HuH-7 (cell line): ENCODE results near the gene MRPL46.
"Not testable (repeated sequence)": the region's sequence is repeated elsewhere in the genome, so short reads cannot be mapped to it uniquely, and the experiment has no call there.

ENCODE experiments used
- DNase-seq: peaks from one replicate; pipeline ENCODE4 v3.0.0; 2011; ENCODE audit warnings: low spot score

MRPL46 gene

DNA sequence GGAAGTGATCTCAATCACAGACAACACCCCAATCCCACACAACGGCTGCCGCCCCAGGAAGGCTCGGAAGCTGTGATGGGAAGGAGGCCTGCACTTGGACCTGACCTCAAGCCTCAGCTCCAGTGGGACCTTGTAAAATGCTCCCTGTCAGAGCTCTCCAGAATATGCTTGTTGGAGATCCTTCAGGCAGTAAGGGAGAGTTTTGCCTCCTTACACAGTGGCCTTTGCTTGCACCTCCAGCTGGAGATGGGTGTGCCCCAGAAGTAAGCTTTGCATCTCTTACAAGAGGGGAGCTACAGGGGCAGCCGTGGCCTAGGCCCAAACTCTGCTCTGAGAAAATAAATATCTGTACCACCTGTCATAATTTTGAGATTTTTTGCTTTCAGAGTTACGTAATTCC is 10.7 kb upstream of the MRPL46 start:
- DNase-seq: no peak

DNA sequence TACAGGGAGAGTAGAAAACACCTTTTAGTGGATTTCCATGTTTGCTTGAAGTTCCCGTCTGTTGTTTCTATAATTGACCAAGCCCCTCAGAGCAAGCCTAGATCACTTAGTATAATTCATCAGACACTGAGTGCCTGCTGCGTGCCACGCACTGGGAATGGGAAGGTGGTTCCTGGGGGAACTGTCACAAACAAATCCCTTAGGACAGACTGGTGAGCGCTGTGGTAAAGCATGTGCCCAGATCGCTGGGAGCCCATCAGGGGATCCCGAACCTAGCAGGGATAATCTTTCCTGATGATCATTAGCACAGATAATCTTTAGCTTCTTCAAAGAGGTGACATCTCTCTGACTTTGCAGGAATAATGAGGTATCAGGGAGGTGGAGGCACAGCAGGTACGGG is 9.9 kb upstream of the MRPL46 start:
- DNase-seq: no peak

DNA sequence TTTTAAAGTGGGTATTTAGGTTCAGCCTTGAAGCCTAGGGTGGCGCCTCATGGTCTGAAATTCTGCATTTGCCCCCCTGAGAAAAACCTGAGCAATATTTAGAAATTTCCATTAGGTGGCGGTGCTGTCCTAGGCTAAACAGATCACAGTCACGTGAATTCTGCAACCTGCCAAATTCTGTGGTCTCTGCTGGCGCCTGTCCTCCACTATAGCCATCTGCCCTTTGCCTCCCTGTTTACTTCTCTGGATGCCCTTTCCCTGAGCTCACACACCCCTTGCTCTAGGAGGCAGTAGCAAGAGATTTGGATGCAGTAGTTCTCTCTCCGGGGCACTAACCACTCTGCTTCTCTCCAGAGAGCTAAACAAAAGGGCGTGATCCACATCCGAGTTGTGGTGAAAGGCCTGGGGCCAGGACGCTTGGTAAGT is 9.5 kb upstream of the MRPL46 start:
- peak; percentile 53 for DNase-seq

DNA sequence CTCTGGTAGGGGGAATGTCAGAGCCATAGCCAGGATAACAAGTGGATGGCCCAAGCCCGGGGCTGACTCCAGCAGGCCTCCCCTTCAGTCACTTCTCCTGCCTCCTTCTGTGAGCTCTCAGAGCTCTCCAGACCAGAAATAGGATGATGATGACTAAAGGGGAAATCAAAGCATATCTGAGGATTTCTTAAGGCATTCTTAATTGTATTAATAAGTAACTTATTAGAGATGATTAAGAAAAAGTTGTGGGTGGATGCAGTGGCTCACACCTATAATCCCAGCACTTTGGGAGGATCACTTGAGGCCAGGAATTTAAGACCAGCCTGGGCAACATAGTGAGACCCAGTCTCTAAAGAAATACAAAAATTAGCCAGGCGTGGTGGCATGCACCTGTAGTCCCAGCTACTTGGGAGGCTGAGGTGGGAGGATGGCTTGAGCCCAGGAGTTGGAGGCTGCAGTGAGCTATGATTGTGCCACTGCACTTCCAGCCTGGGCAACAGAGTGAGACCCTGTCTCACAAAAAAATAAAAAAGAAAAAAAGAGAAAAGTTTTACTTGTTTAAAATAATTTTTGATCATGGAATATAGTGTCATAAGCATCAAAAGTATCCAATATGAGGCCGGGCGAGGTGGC is 6.6 kb upstream of the MRPL46 start:
- not testable (repeated sequence) for DNase-seq

DNA sequence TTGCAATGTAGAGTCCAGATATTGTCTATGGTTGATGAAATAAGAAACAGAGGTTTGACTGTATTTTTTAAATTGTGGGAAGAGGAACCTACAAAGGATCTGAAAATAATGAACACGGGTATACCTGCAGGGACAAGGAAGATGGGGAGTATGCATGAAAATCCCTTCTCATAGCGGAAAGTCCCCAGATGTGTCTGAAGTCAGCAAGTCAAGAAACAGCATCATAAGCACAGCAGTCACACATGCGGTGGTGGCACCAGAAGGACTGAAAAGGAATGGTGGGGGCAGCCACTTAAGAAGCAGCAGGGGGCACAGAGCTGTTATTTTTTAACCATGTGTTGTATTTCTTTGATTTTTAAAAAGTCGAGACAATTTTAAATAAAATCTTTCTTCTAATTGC is 5.0 kb upstream of the MRPL46 start:
- DNase-seq: no peak

DNA sequence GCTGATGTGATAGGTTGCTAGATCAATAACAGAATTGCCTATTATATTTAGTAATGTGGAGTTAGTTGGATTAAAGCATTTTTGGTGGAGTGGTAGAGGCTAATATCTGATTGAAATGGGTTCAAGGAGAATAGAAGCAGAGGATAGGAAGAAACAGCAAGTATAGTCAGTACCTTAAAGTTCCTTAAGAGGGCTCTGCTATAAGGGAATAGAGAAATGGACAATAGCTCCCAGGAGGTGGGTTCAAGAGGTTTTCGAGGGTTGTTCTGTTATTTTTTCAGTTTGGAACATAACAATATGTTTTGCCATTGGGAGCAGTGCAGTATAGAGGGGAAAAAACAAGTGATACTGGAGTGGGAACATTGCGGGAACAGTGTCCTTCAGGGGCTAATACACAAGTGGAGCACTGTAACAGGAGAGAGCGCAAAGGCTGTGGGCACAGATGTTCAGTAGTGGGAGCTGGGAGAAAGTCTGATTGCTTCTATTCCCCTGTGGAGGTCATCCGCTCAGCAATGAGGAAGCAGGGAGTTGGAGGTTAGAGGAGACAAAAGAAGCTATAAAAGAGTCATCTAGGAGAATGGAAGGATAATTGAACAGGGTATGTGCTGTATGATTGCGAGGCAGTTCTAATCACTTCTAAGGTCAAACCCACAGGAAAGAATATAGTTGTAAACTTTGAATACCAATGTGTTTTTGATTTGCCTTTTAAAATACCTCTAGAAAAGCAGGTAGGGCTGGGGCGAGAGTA is 3.6 kb upstream of the MRPL46 start:
- no peak for DNase-seq

DNA sequence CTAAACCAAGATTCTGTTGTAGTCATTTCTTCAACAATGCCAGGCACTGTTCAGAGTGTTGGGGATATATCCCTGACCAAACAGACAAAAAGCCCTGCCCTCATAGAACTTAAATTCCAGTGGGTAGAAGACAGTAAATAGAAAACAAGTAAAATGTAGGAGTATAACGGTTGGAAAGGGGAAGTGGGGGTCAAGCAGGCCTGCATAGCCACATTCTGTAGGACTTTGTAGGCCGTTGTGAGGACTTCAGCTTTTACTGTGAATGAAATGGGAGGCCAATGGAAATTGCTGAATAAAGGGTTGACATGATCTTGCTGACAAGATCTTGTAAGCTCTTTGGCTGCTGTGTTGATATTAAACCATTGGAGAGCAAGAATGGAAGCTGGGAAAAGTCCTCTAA is 2.1 kb upstream of the MRPL46 start:
- DNase-seq: no peak

DNA sequence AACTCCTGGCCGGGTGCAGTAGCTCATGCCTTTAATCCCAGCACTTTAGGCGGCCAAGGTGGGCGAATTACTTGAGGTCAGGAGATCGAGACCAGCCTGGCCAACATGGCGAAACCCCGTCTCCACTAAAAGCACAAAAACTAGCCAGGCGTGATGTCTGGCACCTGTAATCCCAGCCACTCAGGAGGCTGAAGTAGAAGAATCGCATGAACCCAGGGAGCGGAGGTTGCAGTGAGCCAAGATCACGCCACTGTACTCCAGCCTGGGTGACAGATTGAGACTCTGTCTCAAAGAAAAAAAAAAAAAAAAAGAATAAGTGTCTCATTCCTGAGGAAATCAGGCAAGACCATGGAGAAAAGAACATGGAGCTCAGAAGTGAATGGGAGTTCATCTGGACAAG is 1.5 kb upstream of the MRPL46 start:
- not testable (repeated sequence) for DNase-seq

DNA sequence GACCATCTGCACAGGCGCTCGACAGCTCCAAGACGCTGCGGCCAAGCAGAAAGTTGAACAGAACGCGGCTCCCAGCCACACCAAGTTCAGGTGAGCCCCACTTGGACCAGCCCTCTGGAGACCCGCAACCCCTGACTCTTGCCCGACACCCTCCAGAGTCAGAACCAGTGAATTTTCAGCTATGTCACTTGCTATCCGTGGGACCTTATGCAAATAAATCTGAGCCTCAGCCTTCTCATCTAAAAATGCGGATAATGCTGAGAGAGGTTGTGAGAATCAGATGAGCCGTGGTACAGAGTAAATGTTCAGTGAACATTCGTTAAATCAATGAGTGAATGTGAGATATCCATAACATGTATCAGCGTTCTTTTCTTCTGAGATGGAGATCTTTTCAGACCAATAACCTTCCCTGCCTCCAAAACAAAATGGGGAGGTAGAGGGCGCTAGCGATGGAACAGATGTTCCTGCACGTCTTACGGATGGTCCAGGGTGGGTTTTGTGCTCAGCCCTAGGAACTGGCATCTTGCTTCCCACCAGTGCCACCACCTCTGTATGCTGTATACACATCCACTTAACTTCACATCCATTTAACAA is 844 bp upstream of the MRPL46 start:
- DNase-seq: no peak

DNA sequence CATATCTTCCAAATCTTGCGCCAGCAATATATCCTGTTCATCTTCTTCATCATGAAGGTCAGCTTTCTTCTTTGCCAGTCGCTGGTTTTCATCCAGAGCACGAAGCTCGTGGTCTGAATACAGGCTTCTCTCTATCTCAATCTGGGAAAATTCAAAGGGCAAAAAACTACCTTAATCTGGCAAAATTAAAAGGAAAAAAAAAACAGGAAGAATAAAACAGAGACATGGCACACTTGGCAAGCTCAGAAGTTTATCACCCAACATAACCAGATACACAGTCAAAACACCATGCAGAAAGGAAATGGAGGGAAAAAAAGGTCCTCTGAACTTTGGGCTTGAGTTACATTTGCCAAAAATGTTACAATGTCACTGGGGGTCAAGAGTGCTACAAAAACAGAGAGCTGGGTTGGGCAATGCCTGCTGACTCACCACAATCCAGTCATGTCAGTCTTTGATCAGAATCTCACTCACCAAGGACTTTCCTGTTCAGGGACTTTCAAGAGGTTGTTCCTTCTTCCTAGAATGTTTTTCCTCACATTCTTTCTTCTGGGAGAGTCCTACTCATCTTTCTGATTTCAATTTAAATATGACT is 1.5 kb downstream of the MRPL46 start:
- no peak for DNase-seq

DNA sequence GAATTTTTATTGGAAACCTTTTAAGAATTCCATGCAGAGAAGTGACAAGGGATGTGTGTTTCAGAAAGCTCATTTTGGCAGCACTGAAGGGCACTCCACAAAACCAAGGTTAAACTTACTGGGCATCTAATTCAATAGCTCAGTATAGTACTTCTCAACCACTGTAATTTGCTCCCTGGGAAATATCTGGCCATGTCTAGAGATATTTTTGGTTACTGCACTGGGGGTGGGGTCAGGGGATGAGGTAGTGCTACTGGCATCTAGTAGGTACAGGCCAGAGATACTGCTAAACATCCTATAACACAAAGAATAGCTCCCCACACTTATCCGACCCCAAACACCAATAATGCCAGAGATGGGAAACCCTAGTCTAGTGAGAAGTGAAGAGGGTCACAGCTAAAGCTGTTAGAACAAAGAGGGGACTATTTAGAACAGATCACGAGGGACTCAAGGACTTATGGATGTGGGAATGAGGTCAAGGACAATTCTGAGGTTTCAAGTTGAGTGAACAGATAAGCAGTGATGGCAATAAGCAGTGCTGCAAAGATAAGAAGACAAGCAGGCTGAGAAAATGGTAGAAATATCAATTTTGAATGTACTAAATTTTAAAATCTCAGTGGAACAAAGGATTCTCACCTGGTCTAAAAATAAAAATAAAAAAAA is 3.2 kb downstream of the MRPL46 start:
- DNase-seq: no peak

DNA sequence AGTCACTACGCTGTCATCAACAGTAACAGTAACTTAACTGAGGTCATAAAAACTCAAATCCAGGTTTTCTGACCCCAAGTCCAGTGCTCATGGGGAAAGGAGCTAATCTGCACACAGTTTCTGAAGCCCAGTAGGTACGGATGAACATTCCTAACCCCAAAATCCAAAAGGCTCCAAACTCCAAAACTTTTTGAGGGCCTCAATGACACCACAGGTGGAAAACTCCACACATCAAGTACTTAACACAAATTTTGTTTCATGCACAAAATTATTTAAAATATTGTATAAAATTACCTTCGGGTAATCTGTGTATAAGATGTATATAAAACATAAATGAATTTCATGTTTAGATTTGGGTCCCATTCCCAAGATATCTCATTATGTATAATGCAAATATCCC is 10.5 kb downstream of the MRPL46 start:
- DNase-seq: no peak

DNA sequence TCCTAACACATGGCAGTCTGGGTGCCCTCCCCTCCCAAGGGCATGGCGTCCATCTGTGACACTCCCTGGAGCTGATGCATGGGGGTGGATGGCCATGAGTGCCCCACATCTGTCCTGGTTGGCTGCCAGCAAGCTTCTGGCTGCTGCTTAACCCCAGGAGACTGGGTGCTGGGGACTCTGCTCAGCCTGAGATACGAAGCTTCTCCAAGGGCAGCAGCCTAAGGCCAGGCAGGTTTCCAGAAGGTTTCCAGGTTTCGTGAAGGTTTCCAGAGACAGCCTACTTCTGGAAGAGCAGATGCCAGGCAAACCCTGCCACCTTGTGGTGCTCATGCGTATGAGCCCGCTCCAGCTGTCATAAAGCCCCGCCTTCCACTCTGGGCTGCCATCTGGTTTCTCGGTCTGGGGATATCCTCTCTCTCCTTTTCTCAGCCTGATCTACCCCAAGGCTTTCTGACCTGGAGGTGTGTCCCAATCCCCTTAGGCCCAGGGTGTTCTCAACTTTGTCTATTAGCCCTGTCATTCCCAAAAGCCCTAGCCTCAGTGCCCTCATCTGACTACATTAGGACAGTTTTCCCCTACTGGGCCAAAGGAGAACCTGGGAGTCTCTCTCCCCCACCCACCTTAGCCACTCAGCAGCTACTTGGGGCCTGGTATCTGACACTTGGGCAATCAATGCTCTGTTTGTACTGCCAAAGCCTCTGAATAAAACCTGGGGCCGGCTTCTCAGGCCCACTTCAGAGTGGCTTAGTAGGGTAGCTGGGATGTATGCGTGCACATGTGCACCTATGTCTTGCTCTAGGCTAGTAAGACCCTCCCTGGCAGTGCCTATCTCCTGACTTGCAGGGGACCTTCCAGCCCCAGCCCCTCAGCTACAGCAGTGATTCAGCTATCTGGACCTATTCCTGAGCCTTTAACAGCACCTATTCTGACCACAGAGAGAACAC is 12.0 kb downstream of the MRPL46 start:
- peak; percentile 64 for DNase-seq

DNA sequence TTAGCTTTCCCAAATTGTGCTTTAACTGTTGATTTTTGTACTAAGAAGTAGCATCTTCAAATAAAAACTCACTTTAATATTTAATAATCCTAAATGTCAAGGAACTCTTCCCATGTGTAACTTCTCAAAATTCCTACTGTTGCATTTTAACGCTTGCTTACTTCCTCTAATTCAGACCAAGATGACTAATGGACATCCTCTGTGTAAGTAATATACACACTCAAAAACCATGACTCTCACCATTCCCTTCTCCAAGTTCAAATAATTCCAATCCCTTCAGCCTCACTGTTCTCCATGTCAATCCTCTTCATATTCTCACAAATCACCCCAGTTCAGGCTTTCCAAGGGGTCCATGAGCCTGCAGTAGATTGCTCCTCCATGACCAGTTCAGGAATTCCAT is 13.0 kb downstream of the MRPL46 start:
- no peak for DNase-seq

DNA sequence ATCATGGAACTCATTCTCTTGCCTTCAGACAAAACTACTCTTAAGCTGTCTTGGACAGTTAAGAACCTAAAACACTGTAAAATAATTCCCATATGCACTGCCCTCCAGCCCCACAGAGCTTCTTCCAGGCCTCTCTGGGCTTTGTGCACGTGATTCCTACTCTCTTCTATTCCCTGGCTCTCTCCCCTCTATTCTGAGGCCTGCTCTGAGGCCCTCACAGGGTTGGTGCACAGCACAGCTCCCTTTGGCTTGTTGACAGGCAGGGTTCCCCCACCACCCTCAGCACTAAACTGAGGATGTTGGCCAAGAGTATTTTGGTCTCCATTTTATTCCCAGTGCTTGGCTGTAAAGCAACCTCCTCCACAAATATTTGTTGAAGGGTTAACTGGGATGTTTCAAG is 13.5 kb downstream of the MRPL46 start:
- no peak for DNase-seq

DNA sequence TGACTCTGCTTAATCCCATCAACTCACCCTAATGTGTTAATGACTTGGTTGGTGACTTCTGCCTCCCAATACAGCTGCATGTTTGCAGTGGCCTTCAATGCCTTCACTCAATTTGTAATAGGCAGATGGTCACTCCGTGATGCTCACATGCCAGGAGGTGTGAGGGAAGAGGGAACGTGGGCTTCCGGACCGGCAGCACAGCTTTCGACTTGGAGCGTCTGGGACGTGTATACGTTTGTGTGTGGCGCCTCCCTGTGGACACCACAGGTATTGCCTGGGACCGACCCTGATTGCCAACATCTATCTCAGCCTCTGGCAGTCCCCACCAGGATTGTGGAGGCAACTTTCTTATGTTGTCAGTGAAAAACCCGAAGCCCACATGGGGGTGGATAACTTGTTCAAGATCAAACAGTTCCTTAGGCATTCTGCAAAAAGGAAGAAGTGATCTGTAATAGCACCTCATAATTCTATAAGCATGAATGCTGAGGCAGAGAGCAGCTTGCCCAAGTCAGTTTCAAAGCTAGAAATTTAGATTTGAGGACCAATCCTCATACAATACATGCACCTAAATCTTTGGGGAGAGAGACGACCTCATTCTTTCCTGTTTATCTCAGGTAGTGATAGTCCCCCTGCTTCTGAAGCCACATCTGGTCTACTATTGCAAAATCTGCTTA is 16.9 kb downstream of the MRPL46 start:
- DNase-seq: peak; percentile 78

DNA sequence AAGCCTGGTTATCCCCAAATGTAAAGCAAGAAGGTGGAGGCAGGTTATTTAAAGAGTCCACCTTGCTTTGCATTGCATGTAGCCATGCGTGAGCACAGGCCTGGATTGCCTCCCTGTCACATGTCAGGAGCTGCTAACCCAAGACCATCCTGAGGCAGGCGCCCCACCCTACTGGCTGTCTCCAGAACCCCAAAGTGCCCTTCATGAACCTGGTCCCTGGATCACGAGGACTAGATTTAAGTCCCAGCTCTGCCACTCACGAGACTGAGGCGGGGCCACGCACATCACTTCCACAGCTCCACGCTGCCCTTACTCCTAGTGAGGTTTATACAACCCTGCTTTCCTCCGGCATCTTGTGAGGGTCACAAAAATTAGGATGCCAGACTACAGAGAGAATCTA is 17.6 kb downstream of the MRPL46 start:
- no peak for DNase-seq

DNA sequence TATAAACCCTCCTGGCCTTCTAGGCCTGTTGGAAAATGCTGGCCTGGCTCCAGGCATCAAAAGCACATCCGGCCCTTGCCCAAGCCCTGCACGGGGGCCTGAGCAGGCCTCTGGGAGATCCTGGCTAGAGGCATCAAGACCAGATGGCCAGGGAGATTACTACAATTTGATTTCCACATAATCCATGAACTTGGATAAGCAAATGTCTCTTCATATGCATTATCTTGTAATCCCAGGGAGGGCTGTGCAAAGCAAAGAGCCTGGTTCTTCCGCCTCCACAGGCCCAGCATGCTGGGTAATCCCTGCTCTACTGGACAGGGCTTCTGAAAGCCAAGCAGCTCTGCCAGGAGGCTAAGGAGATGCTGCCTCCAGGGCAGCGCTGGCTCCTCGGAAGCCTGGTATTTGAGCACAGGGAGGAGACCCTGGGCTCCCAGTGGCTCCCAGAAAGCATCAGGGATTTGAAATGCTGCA is 18.2 kb downstream of the MRPL46 start:
- no peak for DNase-seq

DNA sequence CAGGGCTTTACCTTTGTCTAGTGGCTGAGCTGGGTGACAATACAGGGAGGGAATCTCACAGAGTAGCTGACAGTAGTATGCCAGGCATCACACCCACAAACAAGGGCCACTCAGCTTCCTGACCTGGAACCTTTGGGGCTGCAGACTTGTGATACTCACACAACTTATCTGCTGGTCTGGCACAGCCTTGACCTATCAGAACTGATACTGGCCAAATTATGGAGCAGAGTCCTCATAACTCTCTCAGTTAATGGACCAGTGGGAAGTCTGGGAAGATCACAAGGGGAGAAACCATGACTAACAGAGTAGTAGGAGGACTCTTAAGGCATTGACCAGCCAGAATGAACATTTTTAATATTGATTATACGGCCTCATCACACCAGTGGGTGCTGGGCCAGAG is 19.4 kb downstream of the MRPL46 start:
- no peak for DNase-seq

DNA sequence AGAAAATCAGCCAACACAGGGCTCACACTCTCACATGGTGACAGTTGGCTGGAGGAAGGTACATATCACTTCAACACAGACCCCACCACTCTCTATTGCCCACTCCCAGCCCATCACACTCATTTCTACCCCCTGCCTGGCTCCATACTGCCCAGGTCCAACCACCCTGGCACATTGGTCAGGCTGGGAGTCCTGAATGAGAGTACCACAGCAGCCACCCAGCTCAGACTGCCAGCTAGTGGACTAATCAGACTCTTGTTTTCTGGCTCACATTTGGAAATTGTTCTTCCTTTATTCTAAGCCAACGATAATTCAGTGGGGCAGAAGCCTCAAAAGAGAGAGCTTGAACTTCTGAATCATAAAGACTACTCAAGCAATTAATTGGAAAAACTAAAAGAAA is 20.0 kb downstream of the MRPL46 start:
- DNase-seq: no peak
